GM18505 (cell line): Measurements from ENCODE around the gene ITGA6.

Experiments used
- ATAC-seq: cut with Tn5 transposase; IDR thresholded peaks from one replicate; pipeline ENCODE4 v1.9.1; 2021; ENCODE audit not compliant: unreplicated experiment
- POLR2A ChIP-seq: IDR thresholded peaks from 4 replicates; pipeline ENCODE4 v1.6.1; 2011; ENCODE audit warnings: borderline replicate concordance; ENCODE audit not compliant: insufficient read depth, insufficient read length; ENCODE audit errors: extremely low read depth

The ITGA6 gene

GRCh38 chr2:172403881-172404468 is 23.4 kb upstream of the ITGA6 start:
- ATAC-seq = no peak
- TF ChIP-seq POLR2A = no peak

DNA sequence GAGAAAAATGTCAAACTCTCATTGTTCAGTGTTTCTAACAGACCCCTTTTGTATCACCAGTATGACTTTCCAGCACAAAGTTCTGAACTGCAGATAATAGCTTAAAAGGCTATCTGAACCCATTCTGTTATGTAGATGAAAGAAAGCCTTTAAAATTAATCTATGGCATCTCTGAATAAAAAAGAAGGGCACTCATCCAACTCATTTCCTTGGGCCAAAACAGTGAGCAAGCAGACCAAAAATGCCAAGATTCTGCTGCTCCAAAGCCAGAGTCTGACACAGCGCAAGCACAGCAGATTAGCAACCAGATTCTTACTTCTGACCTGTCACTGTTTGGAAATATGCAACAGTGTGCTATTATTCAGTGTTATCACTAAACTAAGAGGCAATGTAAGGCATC is 22.6 kb upstream of the ITGA6 start:
- no peak for ATAC-seq
- TF ChIP-seq POLR2A = no peak

DNA sequence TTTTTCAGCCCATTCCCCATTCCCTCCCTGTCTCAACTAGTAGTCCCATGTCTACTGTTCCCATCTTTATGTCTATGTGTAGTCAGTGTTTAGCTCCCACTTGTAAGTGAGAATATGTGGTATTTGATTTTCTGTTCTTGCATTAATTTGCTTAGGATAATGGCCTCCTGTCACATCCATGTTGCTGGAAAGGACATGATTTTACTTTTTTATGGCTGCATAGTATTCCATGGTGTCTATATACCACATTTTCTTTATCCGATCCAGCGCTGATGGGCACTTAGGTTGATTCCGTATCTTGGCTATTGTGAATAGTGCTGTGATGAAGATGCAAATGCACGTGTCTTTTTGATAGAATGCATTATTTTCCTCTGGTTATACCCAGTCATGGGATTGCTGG is 21.7 kb upstream of the ITGA6 start:
- TF ChIP-seq POLR2A = no peak
- ATAC-seq = no peak

GRCh38 chr2:172408143-172408766 is 19.1 kb upstream of the ITGA6 start:
- no peak for TF ChIP-seq POLR2A
- ATAC-seq = no peak

DNA sequence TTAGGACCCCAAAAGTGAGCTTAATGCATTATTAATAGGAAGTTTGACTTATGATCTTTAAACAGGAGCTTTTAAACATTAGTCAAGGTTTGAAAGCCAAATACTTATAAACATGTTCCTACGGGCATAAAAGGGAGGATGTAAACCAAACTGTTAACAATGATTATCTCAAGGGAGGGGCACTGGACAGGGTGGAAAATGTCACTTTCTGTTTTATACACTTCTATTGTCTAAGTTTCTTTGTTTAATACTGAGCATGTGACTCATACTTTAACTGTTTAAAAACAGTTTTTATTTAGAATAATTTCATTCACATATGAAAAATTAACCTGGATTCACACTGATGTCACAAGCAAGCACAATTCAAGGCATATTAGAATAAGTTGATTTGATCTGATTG is 18.3 kb upstream of the ITGA6 start:
- no peak for TF ChIP-seq POLR2A
- ATAC-seq = no peak

- TF ChIP-seq POLR2A = no peak
- ATAC-seq = no peak
Measured at GRCh38 chr2:172412984-172413492, 14.3 kb upstream of the ITGA6 start.

DNA sequence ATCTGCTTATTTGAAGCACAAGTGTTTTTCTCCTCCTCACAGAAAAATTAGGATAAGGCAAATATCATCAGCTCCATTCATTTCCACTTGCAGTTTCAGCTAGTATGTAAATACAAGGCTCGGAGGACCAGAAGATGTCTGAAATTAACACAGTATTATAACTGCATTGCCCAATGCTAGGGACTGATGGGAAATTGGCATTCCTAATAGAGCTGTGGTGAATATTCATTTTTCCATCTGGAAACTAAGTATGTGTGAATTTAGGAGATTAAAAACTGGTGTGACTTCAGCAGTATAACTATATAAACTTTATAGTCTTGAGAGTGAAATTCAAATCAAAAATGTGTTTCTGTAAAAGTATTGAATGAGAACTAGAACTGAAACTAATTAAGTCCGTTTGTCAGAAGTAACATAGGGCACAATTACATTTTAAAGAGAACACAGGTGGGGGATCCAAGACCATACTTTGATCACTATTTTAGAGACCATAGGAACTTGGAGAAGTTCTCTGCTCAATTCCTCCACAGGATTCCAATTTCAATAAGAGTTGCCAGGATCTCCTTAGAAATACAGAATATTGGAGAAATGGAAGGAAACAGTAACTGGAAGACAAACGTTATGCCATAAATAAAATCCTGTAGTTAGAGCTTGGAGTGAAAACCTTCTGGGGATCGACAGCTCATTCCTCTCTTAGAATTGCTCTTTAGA is 12.1 kb upstream of the ITGA6 start:
- TF ChIP-seq POLR2A = no peak
- no peak for ATAC-seq

DNA sequence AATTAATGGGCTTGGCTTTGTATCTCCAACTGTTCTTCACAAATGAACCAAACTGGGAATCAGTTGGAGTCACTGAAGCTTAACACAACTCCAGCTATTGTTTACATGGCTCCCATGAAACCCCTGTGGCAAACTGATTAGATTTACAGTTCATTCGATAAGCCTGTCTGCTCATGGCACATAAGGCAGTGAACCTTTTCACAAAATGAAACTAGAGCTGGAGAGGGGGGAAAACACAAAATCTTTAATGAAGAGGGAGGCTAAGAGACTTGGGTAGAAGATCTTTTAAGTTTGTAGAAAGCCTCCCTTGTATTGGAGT is 11.6 kb upstream of the ITGA6 start:
- ATAC-seq = no peak
- no peak for TF ChIP-seq POLR2A

- ATAC-seq = no peak
- TF ChIP-seq POLR2A = no peak
Measured at GRCh38 chr2:172416447-172417058, 10.8 kb upstream of the ITGA6 start.

DNA sequence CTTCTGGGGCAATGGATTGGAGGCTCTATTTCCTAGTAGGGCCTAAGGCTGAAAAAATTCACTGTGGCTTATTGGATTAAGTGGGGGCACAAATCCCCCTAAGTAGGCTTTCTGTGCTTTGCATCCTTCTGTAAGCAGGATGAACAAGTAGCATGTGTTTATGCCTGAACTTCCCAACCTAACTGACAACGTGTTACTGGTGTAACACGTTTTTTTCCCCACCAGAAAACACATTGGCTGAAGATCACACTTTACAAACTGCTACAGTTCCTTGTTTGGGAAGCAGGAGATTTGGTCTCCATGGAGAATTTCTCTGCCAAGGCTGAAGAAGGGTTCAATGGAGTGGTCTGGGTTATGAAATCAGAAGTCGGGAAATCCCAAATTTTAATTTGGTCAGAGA is 7.2 kb upstream of the ITGA6 start:
- ATAC-seq = no peak
- no peak for TF ChIP-seq POLR2A

- ATAC-seq = no peak
- no peak for TF ChIP-seq POLR2A
Measured at GRCh38 chr2:172423160-172423559, 4.2 kb upstream of the ITGA6 start.

DNA sequence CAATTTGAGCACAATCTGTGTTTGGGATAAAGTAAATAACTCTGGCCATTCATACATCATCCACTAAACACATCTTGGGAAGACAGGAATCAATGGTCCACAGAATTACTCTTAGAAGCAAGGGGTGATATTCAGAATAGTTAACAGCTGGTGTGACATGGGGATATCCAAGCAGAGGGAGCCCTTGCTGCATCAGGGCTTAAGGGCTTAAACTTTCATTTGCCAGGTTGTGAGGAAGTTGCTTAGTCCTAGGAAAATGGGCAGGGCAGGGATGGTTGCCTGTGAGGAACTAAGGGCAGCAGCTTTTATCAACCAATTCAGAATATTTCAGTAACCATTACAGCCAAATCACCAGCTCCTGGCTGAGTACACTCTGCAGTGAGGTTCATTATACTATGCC is 2.0 kb upstream of the ITGA6 start:
- no peak for TF ChIP-seq POLR2A

GRCh38 chr2:172426635-172427255 is 641 bp upstream of the ITGA6 start:
- TF ChIP-seq POLR2A = no peak
- ATAC-seq = no peak

More for the DNA sequence above, 2.0 kb upstream of the ITGA6 start:
- no peak for ATAC-seq
